ENCODE measurements around the gene IGF2BP2. TPM values are rescaled to one million over a fixed set of nuclear protein-coding genes. Genes with fewer than 3 reads are reported as not detected.

IGF2BP2 gene
- total RNA-seq, 1 experiment from 2014 or later = 97.8 TPM

GRCh38 chr3:185732782-185733181 lies 92.1 kb downstream of the IGF2BP2 start:
- ChIA-PET CTCF (interaction anchor here (1.3 to 2.7 kb wide), 3 partner anchors 55 to 174 kb away, joined by 3 to 7 read pairs (median 6); no protein-coding TSS in a partner anchor), POLR2A (no interaction called here)
- Histone ChIP-seq H3K4me1 (ENCODE audit: control insufficient read depth, insufficient read depth, low read length) (peaks cover 75% of the 10 kb centered on the region), H3K27ac (ENCODE audit: low read length) (peak overlapping the region; percentile 64), H3K27me3 (ENCODE audit: control insufficient read depth, insufficient read depth, low read length) (no peaks in the 10 kb centered on the region), H3K4me3 (ENCODE audit: low read depth in 2 of 2, low read length in 2 of 2) (no peak overlapping the region), H3K9me3 (ENCODE audit: control insufficient read depth, insufficient read depth, low read depth, low read length) (no peaks in the 10 kb centered on the region), H3K36me3 (ENCODE audit: control insufficient read depth, insufficient read depth, low read length) (no peaks in the 10 kb centered on the region)
- TF ChIP-seq REST (IDR thresholded peaks at IDR 0.05; ENCODE audit: insufficient read depth in 1 of 2, low read depth in 2 of 2, low read length in 1 of 2) (no peak), CTCF (IDR thresholded peaks at IDR 0.05) (no peak), POLR2AphosphoS5 (IDR thresholded peaks at IDR 0.05; ENCODE audit: low read depth, low read length) (no peak), SIN3A (IDR thresholded peaks at IDR 0.05; ENCODE audit: borderline replicate concordance, insufficient read depth, low read depth, low read length) (no peak), TCF7L2 (IDR thresholded peaks at IDR 0.05; ENCODE audit: low read depth, low read length) (no peak)
- intact Hi-C loops (cut with micrococcal nuclease; ENCODE audit: unreplicated experiment) (loop anchor here (5.0 kb wide), 1 partner anchor 55 kb away; no protein-coding TSS in a partner anchor), in situ Hi-C loops (cut with HindIII; ENCODE audit: low pct_unique_long_range_greater_than_20kb, low sequenced_read_pairs) (no loop called here)
- no TSS peak for BruUV-seq (replicated peaks)
- no peak for ATAC-seq
- DNase-seq (ENCODE audit: low read depth, low spot score) = no peak

GRCh38 chr3:185730550-185730949 lies 94.3 kb downstream of the IGF2BP2 start:
- Histone ChIP-seq H3K36me3 (ENCODE audit: control insufficient read depth, insufficient read depth, low read length) (no peaks in the 10 kb centered on the region), H3K4me3 (ENCODE audit: low read depth in 2 of 2, low read length in 2 of 2) (no peak overlapping the region), H3K27ac (ENCODE audit: low read length) (no peak overlapping the region), H3K4me1 (ENCODE audit: control insufficient read depth, insufficient read depth, low read length) (peaks cover 70% of the 10 kb centered on the region), H3K27me3 (ENCODE audit: control insufficient read depth, insufficient read depth, low read length) (no peaks in the 10 kb centered on the region), H3K9me3 (ENCODE audit: control insufficient read depth, insufficient read depth, low read depth, low read length) (no peaks in the 10 kb centered on the region)
- TF ChIP-seq SIN3A (IDR thresholded peaks at IDR 0.05; ENCODE audit: borderline replicate concordance, insufficient read depth, low read depth, low read length) (no peak), TCF7L2 (IDR thresholded peaks at IDR 0.05; ENCODE audit: low read depth, low read length) (no peak), CTCF (IDR thresholded peaks at IDR 0.05) (no peak), POLR2AphosphoS5 (IDR thresholded peaks at IDR 0.05; ENCODE audit: low read depth, low read length) (no peak)
- ChIA-PET CTCF (interaction anchor here (0.5 to 0.8 kb wide), 3 partner anchors 119 to 213 kb away, joined by 5 to 7 read pairs (median 6); no protein-coding TSS in a partner anchor), POLR2A (no interaction called here)
- in situ Hi-C loops (cut with HindIII; ENCODE audit: low pct_unique_long_range_greater_than_20kb, low sequenced_read_pairs) = no loop called here
- ATAC-seq (no peak), DNase-seq (ENCODE audit: low read depth, low spot score) (no peak)
- no TSS peak for BruUV-seq (replicated peaks)
- intact Hi-C loops (cut with micrococcal nuclease; ENCODE audit: unreplicated experiment) = loop anchor here (5.0 kb wide), 1 partner anchor 53 kb away; no protein-coding TSS in a partner anchor
